Measurements from ENCODE around the gene ARHGEF10L.

The ARHGEF10L gene

GRCh38 chr1:17546946-17547670, 7.6 kb downstream of the ARHGEF10L start:
- no peak for DNase-seq (ENCODE audit: insufficient read length, low spot score)
- no peak for FAIRE-seq

DNA sequence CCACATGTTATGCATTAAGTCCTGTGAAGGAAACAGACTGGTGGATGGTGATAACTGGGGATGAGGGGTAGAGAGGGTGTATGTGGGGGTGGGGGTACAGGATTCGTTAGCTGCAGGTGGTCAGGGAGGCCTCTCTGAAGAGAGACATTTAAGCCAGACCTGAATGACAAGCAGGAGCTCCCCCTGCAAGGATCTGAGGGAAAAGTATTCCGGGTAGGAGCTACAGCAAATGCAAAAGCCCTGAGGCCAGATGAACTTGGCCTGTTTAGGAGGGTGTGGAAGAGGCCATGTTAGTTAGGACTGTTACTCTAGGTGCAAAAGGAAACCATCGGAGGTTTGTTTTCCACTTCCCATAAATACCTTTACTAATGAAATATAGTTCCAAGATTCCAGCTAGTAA, 9.9 kb downstream of the ARHGEF10L start:
- FAIRE-seq (no peak), DNase-seq (ENCODE audit: insufficient read length, low spot score) (no peak)

DNA sequence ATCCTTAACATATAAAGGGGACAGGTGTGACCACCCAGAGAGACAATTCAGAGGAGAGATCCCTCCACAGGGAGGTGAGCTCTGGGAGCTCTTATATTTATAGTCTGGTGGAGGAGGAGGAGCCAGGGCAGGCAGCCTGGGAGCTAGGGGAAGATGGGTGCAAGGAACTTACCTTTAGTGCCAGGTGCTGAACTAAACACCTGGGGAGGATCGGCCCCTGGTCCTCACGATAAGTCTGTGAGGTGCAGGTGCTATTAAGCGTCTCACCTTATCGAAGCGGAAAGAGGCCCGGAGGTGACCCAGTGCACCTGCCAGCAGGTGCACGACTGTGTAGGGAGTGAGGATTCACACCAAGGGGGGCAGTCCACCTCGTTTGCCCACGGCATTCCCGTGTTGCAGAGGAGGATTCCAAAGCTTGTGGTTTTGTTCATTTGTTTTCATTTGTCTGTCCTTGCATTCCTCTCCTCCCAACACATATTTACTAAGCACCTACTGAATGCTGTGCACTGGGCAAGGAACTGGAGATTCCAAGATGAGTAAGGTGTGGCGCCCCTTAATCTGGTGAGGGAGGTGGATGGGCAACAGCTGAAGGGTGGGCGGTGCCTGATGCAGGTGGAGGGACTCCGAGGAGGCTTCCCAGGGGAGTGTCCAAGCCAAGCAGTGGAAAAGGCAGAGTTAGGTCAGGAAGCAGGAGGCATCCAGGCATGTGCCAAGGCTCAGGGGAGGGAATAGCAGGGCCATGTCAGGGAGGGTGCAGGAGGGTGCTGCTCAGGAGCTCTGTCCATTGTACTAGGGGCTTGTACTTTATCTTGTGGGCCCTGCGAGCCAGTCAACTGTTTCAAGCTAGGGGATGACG, 11.5 kb downstream of the ARHGEF10L start:
- FAIRE-seq (no peak), DNase-seq (ENCODE audit: insufficient read length, low spot score) (no peak)

- FAIRE-seq (no peak), DNase-seq (ENCODE audit: insufficient read length, low spot score) (no peak)
Observed at GRCh38 chr1:17551755-17552234, 12.3 kb downstream of the ARHGEF10L start.

DNA sequence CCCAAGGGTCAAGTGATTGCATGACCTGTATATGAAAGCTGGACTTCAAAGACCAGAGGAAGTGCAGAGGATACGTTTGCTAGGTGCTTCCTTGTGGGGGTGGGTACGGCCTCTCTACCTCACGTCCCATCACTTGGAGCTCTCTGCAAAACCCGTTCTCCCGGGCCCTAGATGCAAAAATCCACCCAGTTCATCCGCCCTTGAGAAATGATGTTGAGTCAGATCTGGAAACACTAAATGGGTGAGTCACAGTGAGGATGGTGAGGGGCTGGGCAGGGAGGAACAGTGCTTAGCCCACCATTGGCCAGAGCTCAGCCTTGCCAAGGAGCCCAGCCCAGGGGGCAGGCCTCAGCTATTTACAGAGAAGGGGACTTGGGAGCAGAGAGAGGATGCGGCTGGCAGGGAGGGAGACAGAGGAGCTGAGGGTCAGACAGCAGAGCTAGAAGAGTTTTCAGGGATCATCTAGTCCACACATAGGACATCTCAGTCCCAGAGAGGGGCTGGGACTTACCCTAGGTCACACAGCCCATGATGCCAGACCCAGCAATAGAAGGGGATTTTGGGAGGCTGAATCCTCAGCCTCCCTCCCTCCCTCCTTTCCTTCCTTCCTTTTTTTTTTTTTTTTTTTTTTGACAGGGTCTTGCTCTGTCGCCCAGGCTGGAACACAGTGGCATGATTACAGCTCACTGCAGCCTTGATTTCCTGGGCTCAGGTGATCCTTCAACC, 14.6 kb downstream of the ARHGEF10L start:
- FAIRE-seq (no peak), DNase-seq (ENCODE audit: insufficient read length, low spot score) (no peak)

GRCh38 chr1:17554954-17555353, 15.5 kb downstream of the ARHGEF10L start:
- DNase-seq (ENCODE audit: insufficient read length, low spot score) (no peak), FAIRE-seq (no peak)

- FAIRE-seq: no peak
- no peak for DNase-seq (ENCODE audit: insufficient read length, low spot score)
Observed at GRCh38 chr1:17557986-17558385, 18.5 kb downstream of the ARHGEF10L start.

- DNase-seq (ENCODE audit: insufficient read length, low spot score) (no peak), FAIRE-seq (no peak)
Observed at GRCh38 chr1:17558541-17558940, 19.0 kb downstream of the ARHGEF10L start.

DNA sequence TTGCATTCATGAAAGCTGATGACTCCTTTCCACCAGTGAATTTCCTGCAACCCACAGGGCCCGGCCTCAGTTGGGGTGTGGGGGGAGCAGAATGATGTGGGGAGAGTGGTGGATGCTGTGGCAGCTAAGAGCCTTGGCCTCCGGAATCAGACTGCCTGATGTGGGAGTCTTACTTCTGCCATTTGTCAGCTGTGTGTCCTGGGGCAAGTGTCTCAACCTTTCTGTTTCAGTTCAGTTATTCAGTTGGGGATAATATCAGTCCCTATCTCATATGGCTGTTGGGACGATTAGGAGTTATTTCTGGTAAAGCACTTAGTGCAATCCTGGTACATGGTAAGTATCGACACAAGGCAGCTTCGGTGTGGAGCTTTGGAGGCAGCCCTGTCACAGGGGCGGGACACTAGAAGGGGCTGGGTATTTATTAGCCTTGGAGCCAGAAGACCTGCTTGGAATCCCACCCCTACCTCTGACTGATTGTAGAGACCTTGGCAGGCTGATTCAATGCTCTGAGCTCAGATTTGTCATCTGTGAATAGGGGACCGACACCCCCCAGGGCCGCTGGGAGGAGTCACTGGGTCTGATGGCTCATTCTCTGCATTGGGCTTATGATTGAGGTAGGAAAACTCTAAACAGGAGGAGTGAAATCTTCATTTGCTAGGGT, 19.6 kb downstream of the ARHGEF10L start:
- no peak for FAIRE-seq

GRCh38 chr1:17559615-17560419, 20.3 kb downstream of the ARHGEF10L start:
- FAIRE-seq (no peak), DNase-seq (ENCODE audit: insufficient read length, low spot score) (no peak)

More for the DNA sequence above, 19.6 kb downstream of the ARHGEF10L start:
- no peak for DNase-seq (ENCODE audit: insufficient read length, low spot score)

DNA sequence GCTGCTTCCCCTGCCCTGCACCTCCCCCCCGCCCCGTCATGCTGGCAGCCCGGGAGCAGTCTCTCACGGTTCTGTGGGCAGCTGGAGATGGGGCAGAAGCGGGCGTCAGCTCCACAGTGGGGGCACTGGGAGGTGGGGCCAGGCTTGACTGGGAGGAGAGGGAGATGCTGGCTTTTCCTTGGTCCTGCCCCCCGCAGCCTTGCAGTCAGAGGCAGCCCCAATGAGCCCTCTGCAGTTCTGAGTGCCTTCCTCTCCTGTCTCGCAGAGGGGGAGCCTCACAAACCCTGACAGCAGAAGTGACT, 21.7 kb downstream of the ARHGEF10L start:
- FAIRE-seq: no peak
- DNase-seq (ENCODE audit: insufficient read length, low spot score): no peak

GRCh38 chr1:17561561-17561985, 22.1 kb downstream of the ARHGEF10L start:
- no peak for FAIRE-seq
- DNase-seq (ENCODE audit: insufficient read length, low spot score): no peak

GRCh38 chr1:17562375-17562774, 22.9 kb downstream of the ARHGEF10L start:
- DNase-seq (ENCODE audit: insufficient read length, low spot score) (no peak), FAIRE-seq (no peak)

DNA sequence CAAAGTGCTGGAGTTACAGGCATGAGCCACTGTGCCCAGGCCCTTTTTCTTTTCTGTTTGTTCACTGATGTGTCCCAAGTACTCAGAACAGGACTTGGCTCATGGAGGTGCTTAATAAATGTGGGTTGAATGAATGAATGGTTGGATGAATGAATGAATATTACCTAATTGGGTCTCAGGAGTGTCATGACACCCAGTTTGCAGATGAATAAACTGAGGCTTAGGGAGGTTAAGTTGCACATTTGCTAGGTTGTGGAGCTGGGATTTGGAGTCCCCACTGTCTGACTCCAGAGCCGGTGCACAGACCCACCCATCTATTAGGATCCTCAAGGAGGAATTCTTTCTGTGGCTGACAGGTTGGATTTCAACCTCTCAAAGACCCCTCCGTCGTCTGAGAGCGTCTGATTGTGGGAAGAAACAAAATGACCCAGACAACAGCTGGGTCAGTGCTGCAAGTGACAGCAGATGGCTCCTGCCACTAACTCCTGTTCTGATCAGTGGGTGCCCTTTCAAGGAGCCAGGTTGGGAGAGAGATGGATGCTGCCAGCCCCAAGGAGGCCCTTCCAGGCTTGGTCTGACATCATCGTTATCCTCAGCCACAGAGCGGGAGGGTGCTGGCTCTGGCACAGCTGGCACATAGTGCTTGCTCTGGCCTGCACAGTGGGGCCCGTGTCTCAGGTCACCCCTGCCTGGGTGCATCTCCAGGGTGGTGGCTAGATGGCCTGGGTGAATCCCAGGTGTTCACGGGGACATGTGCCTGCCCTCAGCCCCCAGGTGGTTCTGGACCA, 24.2 kb downstream of the ARHGEF10L start:
- no peak for DNase-seq (ENCODE audit: insufficient read length, low spot score)

GRCh38 chr1:17564458-17565393, 25.2 kb downstream of the ARHGEF10L start:
- no peak for FAIRE-seq
- DNase-seq (ENCODE audit: insufficient read length, low spot score): no peak

More for the DNA sequence above, 24.2 kb downstream of the ARHGEF10L start:
- FAIRE-seq: no peak

- FAIRE-seq: no peak
- no peak for DNase-seq (ENCODE audit: insufficient read length, low spot score)
Observed at GRCh38 chr1:17565461-17566252, 26.2 kb downstream of the ARHGEF10L start.

DNA sequence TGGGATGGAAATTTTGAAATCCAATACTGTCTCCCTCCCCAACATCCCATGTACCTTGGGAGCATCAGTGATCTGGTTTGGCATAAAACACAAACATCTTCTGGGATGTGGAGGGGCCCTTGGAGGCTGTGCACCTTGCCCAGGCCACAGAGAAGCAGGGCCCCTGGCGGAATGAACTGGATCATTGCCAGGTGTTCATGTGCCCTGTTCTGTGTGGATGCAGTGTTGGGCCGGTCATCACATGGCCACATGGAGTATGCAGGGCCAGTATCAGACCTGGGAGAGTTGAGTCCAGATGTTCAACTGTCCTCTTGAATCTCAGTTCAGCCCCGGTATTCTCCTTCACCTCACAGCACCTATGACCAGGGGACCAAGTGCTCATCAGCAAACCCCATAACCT, 26.9 kb downstream of the ARHGEF10L start:
- DNase-seq (ENCODE audit: insufficient read length, low spot score): no peak
- FAIRE-seq: no peak

Measured in GM19239 (cell line).